NOMO-1 treated with DMSO at 0.1 percent for 48 hours (cell line): ENCODE data around the gene DUSP9.

ENCODE experiments used
- DNase-seq: peaks from one replicate; lab custom pipeline; 2025; ENCODE audit not compliant: unreplicated experiment; lab: John Stamatoyannopoulos, UW

Gene DUSP9

GRCh38 chrX:153621949-153622598, 24.9 kb upstream of the DUSP9 start:
- DNase-seq, result no peak

GRCh38 chrX:153622661-153623309, 24.2 kb upstream of the DUSP9 start:
- no peak for DNase-seq

- no peak for DNase-seq
These were observed 23.5 kb upstream of the DUSP9 start for GRCh38 chrX:153623310-153624029.

- DNase-seq, result no peak
These were observed 22.6 kb upstream of the DUSP9 start for GRCh38 chrX:153624196-153625091.

- no peak for DNase-seq
These were observed 21.6 kb upstream of the DUSP9 start for GRCh38 chrX:153625271-153626024.

GRCh38 chrX:153626025-153626633, 20.9 kb upstream of the DUSP9 start:
- no peak for DNase-seq

- no peak for DNase-seq
These were observed 19.9 kb upstream of the DUSP9 start for GRCh38 chrX:153626863-153627674.

- no peak for DNase-seq
These were observed 19.3 kb upstream of the DUSP9 start for GRCh38 chrX:153627675-153628111.

GRCh38 chrX:153628129-153628528, 18.9 kb upstream of the DUSP9 start:
- no peak for DNase-seq

GRCh38 chrX:153628665-153629064, 18.3 kb upstream of the DUSP9 start:
- no peak for DNase-seq

- no peak for DNase-seq
These were observed 15.7 kb upstream of the DUSP9 start for GRCh38 chrX:153631346-153631745.

- DNase-seq, result no peak
These were observed 15.0 kb upstream of the DUSP9 start for GRCh38 chrX:153631907-153632594.

- DNase-seq, result no peak
These were observed 14.4 kb upstream of the DUSP9 start for GRCh38 chrX:153632595-153632946.

- no peak for DNase-seq
These were observed 14.0 kb upstream of the DUSP9 start for GRCh38 chrX:153633048-153633447.

GRCh38 chrX:153633607-153634180, 13.3 kb upstream of the DUSP9 start:
- DNase-seq, result no peak

GRCh38 chrX:153634236-153634635, 12.8 kb upstream of the DUSP9 start:
- no peak for DNase-seq

- DNase-seq, result no peak
These were observed 12.2 kb upstream of the DUSP9 start for GRCh38 chrX:153634832-153635231.

GRCh38 chrX:153635388-153635787, 11.6 kb upstream of the DUSP9 start:
- DNase-seq, result no peak
